OCI-LY7 (cell line): ENCODE data around the gene GRK5.

Source experiments
- CTCF ChIP-seq: fragments of 200-600 bp; sonication (generic); conservative IDR thresholded peaks from 2 replicates; pipeline ENCODE4 v1.5.1; 2014; ENCODE audit warnings: mild to moderate bottlenecking, antibody characterized with exemption, low read length, moderate library complexity, mixed read lengths
- EZH2phosphoT487 ChIP-seq: fragments of 200-600 bp; sonication (generic); IDR thresholded peaks from 2 replicates; pipeline ENCODE4 v1.6.1; 2018; ENCODE audit warnings: low read depth, borderline replicate concordance, mild to moderate bottlenecking, mixed run types, antibody characterized with exemption, low read length, moderate library complexity, mixed read lengths

DNA sequence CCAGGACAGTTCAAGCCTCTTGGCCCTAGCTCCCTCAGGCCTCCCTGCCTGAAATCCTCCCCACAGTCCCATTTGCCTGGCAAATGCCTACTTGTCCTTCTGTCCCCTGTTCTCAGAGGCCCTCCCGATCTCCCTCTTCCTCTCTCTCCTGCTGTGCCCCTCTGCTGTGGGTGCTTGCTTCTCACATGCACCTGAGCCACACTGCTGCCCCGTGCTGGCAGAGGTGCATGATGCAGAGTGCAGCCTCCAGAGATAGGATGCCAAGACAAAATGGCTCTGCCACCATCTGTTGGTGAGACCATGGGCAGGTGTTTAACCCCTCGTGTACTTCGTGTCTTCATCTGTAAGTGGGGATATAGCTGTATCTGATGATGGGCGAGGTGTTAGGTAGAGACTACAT, 176.8 kb downstream of the GRK5 start:
- TF ChIP-seq CTCF (no peak), EZH2phosphoT487 (no peak)
